Measurements from ENCODE around the gene P4HTM.
A peak's percentile ranks its signal among the peaks of the same experiment; 100 is the strongest.

Gene P4HTM

DNA sequence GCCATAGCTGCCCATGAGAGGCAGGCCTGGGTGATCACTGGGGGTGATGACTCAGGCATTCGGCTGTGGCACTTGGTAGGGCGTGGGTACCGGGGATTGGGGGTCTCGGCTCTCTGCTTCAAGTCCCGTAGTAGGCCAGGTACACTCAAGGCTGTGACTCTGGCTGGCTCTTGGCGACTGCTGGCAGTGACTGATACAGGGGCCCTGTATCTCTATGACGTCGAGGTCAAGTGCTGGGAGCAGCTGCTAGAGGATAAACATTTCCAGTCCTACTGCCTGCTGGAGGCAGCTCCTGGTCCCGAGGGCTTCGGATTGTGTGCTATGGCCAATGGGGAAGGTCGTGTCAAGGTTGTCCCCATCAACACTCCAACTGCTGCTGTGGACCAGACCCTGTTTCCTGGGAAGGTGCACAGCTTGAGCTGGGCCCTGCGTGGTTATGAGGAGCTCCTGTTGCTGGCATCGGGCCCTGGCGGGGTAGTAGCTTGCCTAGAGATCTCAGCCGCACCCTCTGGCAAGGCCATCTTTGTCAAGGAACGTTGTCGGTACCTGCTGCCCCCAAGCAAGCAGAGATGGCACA is 22.5 kb downstream of the P4HTM start:
- no peak for DNase-seq

DNA sequence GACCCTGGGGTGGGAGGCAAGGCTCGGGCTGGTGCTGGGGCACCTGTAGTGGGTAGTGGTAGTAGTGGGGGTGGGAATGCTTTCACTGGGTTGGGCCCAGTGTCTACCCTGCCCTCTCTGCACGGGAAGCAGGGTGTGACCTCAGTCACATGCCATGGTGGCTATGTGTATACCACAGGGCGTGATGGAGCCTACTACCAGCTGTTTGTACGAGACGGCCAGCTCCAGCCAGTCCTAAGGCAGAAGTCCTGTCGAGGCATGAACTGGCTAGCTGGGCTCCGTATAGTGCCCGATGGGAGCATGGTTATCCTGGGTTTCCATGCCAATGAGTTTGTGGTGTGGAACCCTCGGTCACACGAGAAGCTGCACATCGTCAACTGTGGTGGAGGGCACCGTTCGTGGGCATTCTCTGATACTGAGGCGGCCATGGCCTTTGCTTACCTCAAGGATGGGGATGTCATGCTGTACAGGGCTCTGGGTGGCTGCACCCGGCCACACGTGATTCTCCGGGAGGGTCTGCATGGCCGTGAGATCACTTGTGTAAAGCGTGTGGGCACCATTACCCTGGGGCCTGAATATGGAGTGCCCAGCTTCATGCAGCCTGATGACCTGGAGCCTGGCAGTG is 23.2 kb downstream of the P4HTM start:
- DNase-seq: no peak

DNA sequence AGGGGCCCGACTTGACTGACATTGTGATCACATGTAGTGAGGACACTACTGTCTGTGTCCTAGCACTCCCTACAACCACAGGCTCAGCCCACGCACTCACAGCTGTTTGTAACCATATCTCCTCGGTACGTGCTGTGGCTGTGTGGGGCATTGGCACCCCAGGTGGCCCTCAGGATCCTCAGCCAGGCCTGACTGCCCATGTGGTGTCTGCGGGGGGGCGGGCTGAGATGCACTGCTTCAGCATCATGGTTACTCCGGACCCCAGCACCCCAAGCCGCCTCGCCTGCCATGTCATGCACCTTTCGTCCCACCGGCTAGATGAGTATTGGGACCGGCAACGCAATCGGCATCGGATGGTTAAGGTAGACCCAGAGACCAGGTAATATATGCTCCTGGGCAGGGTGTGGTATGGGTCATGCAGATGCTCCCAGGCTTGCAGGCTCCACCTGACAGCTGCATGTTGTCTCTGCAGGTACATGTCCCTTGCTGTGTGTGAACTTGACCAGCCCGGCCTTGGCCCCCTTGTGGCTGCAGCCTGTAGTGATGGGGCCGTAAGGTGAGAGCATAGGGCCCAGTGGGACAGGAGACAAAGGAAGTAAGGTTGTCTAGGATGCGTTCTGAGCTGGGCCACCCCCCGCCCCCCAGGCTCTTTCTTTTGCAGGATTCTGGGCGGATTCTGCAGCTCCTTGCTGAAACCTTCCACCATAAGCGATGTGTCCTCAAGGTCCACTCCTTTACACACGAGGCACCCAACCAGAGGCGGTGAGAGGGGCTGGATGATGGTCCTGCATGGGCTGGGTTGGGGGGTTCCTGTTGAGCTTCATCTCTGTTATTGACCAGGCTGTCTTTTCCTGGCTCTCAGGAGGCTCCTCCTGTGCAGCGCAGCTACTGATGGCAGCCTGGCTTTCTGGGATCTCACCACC is 24.0 kb downstream of the P4HTM start:
- no peak for DNase-seq

DNA sequence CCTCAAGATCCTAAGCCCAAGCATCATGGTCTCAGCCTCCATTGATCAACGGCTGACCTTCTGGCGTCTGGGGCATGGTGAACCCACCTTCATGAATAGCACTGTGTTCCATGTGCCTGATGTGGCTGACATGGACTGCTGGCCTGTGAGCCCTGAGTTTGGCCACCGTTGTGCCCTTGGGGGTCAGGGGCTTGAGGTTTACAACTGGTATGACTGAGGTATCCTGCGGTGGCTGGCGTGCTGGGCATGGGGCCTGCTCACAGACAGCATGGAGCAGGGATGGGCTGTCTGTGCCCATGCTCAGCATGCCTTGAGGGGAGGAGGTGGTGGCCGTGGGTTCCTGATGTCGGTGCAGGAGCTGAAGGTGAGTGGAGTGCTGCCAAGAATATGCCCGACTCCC is 25.0 kb downstream of the P4HTM start:
- no peak for DNase-seq

DNA sequence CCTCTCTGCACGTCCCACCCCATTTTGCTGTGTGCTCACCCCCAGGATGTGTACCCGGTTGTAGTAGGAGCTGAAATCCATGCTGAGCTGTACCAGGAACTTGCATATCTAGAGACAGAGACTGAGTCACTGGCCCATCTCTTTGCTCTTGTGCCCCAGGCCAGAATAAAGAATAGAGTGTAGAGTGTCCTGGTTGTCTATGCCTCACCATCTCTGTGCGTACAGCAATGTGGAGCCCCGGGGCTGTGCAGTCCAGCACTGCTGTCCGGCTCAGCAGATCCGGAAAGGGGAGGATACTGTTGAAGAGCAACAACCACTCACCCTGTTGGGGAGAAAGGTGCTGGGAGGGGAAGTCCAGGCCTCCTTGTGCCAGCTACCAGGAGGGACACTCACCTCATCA is 25.7 kb downstream of the P4HTM start:
- DNase-seq: no peak

DNA sequence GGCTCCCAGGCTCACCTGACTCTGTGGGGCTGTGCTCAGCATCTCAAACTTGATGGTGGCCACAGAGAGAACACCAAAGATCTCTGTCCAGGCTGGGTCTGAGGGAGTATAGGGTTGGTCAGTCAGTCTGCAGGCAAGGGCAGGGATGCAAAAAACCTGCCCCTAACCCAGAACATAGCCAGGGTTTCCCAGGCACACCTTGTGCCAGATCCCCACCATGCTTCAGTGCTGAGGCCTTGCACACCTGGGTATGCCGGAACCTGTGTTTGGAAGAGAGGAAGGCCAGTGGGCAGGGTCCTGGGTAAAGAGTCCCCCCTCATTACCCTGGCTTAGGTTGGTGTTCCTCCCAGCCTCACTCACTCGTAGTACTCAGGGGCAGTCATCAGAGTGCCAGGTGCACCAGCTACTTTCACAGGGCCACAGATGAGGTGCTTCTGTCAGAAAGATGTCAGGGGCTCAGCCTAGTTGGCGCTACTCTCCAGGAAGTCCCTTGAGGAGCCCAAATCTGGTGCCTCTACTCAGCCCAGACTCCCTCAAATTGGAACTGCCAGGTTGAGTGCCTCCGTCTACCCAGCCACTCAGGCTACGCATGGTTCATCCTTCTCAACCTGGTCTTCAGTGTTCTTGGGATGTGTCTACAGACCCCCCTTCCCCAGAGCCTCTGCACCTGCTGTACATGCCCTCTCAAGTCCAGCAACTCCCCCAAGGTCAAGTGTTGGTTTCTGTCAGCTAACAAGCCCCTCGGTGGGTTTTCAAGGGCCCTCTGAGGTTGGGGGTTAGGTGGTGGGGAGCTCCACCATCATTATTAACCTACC is 26.6 kb downstream of the P4HTM start:
- no peak for DNase-seq

DNA sequence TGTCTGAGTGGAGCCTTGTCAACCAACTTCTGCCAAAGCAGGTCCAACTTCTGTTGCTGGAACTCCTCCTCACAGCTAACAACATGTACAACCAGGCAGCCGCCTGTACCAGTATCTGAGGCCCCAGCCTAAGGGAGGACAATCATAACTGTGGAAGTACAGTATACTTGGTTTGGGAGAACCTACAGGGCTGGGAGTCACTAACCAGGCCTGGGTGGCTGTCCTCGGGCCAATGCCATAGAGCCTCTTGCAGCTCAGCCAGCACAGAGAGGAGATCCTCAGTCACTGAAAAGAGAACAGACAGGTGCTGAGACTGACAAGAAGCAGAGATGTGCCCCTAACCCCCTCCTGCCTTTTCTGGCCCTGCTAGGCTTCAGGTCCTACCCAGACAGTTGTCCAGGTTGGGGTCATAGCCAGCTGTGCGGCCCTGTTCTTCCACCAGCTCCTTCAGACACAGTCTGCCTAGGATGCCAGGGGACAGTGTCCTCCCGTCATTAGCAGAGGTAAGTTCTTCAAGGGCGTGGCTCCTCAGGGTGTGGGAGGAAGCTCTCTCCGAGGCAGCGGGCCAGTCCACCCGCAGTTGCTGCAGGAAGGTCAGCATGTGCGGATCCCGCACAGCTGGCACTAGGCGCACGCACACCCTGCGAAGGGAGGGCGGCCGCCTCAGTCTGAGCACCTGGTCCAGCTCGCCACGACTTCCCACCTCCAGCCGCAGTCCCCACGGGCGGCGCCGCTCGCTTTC is 27.4 kb downstream of the P4HTM start:
- no peak for DNase-seq

DNA sequence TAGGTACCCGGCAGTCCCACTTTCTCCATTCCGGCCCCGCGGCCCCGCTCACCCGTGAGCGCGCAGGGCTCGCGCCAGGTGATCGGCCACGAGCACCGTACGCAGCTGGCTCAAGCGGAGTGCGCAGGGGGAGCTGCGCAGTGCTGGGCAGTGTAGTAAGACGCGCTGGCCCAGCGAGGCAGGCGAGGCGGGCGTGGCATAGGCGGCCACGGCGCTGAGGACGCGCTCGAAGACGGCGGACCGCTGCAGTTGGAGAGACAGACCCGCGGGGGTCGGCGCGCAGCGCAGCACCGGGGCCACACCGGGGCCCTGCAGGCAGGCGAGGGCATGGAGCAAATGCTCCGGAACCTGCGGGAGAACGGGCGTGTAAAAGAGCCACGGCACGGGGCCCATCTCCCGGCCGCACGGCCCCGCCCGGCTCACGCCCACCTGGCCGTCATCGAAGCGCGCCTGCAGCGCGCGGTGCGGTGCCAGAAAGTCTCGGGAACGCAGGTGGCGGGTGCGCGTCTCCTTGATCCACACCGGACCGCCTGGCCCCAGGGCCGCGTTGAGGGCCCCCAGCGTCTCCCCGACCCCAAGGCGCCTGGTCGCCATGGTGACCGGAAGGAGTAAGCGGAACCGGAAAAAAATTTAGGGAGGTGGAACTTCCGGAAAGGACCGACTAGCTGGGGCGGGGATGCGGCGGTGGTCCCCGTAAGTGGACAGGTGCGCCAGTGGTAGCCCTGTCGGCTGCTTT is 28.1 kb downstream of the P4HTM start, which contains the start of gene DALRD3:
TSS of gene DALRD3 (minus strand) at position 610 of the 736 bp plus-strand sequence. CDS start at position 594, 16 bp downstream.
- peak; percentile 79 for DNase-seq

DNA sequence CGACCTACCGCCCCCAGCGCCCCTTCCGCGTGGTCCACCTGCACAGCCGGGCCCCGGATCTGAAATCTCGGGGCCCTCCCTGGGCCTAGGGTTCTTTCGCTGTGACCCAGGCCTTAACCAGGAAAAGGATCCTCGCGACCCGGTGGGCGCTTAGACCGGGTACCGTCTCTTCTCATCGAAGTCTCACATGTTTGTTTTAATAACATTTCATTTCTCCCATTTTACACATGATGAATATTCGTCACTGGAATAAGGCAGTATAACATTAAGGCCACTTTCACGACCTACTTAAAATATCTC is 28.6 kb downstream of the P4HTM start:
- DNase-seq: no peak

DNA sequence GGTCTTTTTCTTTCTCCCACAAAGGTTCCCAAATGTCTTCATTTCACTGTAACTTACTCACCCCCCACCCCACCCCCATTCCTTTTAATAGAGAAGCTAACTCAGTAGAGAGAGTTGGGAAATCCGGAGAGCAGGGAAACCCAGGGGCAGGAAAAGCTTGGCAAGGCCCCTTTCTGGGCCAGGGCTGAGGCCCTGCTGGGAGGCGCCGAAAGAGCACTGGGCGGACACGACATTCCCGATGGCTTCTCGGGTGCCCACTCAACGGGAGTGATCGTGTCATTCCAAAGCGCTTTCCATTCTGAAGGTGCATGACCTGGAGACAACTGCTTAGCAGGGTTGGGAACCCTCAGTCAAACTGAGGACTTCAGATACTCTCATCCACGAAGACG is 29.9 kb downstream of the P4HTM start:
- no peak for DNase-seq

DNA sequence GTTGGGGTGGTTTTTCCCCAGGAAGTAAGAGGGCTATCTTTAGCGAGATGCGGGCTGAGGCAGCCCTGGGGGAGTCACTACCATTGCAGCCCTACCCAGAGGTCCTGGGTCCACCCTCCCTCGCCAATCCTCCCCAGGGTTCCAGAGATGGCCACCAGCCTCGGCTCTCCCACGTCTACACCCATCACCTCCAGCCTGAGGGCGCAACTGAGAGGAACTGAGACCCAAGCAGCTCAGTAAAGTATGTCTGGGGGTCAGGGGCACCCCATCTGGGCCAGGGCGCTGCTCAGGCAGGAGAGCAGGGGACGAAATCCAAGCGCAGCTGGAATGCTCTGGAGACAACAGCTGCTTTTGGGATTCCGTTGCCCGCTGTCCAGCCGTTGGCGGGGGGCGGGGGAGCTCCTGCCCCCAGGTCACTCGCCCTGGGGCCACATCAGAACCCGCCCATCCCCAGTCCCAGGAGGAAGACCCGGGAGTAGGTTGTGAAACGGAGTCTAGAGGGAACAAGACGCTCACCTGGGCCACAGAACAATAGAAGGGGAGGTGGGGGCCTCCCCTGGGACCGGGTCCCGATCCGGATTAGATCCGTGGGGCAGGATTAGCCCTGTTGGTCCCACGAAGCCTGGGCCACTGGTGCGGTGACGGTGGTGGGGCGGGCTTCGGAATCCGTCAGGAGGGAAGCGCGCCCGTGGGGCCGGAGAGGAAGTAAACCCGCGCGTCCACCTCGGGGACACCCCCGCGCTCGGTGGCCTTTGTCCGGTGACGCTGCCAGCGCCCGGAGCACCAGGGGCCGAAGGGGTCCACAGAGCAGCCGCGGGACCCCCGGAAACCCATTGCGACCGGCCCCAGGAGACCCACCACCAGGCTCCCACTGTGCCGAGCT is 30.5 kb downstream of the P4HTM start:
- DNase-seq: peak; percentile 51

DNA sequence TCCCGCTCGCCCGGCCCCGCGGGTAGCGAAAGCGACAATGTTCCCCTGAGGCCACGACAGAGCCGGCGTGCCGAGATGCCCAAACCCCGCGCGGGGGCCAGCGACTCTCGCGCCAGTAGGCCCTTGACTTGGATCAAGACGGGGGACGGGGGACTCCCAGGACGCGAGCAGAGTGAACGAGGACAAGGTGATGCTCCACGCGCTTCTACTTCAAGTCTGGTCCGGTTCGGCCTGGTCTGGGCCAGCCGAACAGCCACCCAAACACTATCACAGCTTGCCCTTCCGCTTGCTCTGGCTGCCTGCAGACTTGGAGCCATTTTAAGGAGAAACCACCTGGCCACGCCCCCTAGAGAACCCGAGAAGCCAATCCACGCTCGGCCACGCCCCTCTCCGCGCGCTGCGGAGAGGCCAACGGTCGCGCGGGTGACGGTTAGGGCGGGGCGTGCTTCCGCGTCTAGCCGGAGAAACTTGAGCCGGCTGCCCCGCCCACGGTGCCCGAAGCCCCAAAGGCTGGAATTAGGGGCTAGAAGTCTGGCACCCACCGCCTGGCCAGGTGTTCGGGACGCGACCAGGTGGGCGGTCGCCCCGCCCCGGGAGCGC is 31.3 kb downstream of the P4HTM start:
- peak; percentile 99 for DNase-seq

DNA sequence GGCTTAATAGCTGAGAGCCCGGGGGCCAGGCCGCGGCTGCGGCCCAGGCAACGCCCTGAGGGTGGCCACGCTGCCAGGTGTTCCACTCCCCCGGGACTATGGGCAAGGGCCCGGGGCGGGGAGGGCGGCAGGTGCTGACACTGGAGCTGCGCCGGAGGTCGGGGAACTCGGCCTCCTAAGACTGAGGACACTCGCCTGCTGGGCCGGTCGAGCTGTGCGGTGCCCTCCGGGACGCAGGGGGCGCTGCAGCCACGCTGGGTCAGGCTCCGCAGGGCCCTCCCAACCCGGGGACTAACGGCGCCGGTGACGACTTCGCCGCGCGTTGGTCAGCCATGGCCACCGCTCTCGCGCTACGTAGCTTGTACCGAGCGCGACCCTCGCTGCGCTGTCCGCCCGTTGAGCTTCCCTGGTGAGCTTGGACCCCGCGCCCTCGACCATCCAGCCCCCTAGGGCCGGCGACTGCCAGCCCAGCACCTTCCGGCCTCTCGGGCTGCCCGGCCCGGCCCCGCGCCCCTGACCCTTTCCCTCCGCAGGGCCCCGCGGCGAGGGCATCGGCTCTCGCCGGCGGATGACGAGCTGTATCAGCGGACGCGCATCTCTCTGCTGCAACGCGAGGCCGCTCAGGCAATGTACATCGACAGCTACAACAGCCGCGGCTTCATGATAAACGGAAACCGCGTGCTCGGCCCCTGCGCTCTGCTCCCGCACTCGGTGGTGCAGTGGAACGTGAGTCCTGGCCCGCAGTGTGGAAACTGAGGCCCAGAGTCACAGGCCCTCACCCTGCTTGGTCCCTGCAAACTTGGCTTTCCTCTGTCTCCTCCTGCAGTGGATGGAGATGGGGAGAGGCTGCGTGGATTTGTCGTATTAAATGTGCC is 32.0 kb downstream of the P4HTM start, which contains the start of gene NDUFAF3:
TSS of gene NDUFAF3 (plus strand) at position 309 of the 875 bp plus-strand sequence. CDS start at position 333, 24 bp downstream.
- DNase-seq: peak; percentile 97

DNA sequence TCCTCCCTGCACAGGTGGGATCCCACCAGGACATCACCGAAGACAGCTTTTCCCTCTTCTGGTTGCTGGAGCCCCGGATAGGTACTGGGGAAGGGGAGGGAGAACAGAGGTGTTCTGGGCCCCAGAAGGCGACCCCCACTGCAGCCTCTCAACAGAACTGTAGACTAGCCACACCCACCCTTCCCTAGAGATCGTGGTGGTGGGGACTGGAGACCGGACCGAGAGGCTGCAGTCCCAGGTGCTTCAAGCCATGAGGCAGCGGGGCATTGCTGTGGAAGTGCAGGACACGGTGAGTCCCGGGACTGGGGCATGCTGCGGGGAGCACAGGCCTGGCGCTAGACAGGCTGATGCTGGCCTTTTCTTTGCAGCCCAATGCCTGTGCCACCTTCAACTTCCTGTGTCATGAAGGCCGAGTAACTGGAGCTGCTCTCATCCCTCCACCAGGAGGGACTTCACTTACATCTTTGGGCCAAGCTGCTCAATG is 32.7 kb downstream of the P4HTM start:
- peak; percentile 20 for DNase-seq

DNA sequence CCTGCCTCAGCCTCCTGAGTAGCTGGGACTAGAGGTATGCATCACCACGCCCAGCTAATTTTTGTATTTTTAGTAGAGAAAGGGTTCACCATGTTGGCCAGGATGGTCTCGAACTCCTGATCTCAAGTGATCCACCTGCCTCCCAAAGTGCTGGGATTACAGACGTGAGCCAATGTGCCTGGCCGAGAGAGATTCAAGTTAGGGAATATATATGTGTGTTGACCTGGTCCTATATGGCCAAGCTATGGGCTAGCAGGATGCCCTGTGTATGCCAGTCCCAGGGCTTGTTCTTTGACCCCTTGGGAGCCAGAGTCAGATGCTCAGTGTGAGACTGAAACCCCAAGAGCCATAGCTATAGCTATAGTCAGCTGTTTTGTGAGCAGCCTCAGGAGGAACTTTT is 33.7 kb downstream of the P4HTM start:
- DNase-seq: no peak

DNA sequence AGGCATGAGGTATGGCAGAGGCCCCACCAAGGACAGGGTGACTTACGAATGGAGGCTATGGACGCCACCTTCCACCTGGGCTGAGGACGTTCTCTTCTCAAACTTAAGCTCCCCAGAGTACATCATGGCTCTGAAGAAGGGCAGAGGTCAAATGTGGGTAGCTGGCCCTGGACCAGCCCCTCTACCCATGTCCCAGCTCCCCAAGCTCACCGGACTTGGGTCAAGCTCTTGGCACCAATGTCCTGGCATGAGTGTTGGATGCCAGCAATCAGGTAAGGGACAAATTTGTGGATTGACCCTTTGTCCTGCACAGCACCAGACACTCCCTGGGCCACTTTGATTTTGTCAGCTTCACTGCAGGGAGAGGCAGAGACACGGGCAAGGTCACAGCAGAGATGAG is 34.4 kb downstream of the P4HTM start:
- DNase-seq: peak; percentile 9

DNA sequence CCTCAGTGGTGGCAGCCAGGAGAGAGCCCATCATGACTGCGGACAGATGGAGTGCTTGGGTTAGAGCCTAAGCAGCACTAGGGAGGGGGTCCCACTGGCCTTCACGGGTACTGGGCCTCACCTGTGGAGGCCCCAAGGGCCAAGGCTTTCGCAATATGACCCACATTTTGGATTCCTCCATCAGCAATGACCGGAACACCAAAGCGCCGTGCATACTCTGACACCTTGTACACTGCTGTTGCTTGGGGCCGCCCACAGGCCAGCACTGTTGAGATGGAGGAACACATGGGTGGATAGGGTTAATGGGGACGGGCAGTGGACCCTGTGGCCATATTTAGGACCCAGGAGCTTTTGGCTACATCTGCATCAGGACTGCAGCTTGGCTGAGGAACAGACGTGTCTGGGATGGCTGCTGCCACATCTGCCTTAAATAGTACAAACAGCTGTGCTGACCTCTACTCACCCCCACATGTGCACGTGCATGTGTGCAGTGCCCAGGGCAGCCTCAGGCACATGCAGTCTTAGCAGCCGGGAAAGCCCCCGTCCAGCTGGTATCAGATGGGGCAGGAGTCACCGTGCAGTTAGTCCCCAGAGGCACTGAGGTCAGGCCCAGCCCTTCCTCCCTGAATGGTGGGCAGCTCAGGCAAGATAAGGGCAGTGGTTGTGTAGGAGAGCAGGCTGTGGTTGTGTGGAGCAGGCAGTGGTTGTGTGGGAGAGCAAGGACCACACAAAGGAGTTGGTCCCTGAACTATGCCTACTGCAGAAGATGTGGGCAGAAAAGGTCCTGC is 35.2 kb downstream of the P4HTM start:
- DNase-seq: no peak

Measured in right hindlimb (tissue), 1 donor.